HG03558 (cell line): ENCODE results near the gene TJP1.

ENCODE experiments used
- ATAC-seq: cut with Tn5 transposase; IDR thresholded peaks from one replicate; pipeline ENCODE4 v1.9.1; 2021; ENCODE audit warnings: moderate number of reproducible peaks; ENCODE audit not compliant: unreplicated experiment; ENCODE audit errors: extremely low read depth

The TJP1 gene

GRCh38 chr15:29822100-29822683 is at the start of gene TJP1:
TSS of gene TJP1 (minus strand) at chr15:29822468. CDS start at chr15:29822028, 440 bp downstream.
- ATAC-seq, result no peak

DNA sequence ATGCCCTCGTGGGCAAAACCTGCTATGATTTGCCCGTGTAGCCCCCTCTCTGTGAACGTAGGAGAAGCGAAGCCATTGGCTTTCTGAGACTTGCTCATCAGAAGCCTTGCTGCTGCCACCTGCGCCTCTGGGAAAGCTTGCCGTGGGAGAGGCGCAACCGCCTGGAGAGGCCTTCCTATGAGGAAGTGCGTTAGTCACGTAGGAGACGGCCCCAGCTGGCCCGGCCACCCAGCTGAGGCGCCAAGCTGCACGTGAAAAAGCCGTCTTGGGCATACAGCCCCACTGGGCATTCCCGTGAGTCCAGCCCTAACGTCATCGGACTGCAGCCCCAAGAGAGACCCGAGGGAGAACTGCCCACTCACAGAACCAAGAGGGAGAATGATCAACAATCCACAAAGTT is 49.1 kb upstream of the TJP1 start:
- no peak for ATAC-seq

DNA sequence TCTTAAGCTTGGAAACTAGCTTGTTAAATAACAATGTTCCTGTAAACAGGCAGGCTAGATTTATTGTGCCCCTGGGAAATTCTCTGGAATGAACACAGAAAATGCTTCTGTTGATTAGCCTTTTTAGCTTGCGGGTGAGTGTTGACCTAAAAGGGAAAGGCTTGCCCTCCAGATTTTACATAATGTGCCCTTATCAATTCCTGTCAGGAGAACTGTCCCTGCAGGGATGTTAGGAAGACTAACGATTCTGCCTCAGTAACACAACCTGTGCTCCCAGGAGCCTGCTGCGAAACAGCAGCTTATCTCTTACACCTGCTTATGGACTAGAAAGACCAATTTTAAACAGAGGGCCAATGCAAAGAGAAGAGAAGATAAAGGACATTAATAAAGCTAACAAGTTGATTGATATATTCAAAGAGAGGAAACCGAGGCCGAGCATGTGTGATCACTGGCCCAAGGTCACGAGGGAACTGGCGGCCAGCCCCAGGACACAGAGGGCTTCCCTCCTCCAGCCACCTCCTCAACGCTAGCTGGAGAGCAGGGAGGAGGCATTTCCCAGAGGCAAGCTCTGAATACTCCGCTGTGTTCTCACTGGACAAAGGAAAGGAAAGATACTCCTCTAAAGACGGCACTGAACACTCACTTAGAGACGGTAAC is 48.4 kb upstream of the TJP1 start:
- no peak for ATAC-seq

GRCh38 chr15:29867241-29868000 is 45.2 kb upstream of the TJP1 start:
- ATAC-seq, result no peak

DNA sequence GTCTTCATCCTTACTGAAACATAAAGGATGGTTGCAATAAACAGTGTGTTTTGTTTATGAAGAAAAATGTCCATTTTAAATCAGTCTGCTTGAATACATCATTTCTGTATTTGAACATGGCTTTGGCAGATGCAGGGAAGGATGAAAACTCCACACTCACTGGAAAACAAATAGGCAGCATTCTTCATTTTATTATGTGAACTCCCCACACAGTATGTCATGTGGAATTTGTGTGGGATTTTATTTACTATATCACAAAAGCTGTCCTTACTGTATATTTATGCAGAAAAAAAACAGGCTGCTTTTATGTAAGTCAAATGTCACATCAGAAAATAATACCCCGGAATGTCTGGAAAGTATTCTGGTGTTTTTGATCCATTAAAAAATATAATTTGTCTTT is 44.1 kb upstream of the TJP1 start:
- no peak for ATAC-seq

DNA sequence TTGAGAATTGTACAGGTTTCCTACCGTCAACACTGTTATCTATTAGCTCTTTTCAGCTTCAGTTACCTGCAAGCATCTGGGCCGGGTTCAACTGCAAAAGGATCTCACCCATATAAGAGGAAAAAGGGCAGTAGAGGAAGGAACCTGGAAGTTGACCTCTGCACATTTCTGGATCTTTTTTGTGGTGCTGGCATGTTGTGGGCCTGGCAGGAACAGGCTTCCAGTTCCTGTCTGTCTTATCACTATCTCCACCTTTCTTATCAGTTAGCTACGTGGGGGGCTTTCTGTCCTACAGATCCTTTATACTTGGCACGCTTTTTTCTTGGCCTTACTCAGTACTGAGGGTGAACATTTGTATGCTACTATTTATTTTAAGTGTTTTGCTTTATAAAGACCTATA is 42.2 kb upstream of the TJP1 start:
- ATAC-seq, result no peak

DNA sequence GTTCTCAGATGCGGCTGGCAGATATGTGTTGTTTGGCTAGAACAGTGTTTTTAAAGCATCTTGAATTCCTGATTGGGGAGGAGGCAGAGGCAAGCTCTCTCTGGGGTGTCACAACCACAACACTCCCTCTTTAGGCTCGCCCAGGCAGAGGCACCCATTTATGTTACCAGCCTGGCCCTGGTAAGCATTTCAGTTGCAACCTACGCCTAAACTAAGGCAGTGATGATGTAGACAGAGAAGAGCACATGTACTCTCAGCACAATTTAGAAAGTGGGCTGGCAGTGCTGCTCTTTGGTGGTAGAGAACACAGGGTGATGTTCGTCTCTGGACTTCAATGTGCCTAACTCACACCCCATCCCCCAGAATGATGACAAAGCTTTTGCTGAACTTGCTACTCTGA is 41.2 kb upstream of the TJP1 start:
- no peak for ATAC-seq

DNA sequence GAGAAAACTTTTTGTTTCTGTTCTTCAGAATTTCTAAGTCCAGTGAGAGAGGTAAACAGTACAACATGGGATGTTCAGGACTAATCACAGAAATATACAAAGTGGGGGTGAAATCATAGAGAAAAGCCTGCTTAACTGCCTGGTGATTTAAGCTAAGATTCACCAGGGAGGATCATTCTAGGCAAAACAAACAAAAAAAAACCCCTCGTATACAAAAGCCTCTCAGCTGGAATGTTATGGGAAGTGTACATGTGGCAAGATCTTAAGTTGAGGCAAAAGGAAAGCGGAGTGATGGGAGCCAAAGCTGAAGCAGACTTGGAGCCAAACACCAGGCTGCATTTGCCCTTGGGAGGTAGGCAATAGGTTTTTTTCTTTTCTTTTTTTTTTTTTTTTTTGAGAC is 40.0 kb upstream of the TJP1 start:
- ATAC-seq, result no peak

- no peak for ATAC-seq
Measured at GRCh38 chr15:29860872-29861271, 38.6 kb upstream of the TJP1 start.

DNA sequence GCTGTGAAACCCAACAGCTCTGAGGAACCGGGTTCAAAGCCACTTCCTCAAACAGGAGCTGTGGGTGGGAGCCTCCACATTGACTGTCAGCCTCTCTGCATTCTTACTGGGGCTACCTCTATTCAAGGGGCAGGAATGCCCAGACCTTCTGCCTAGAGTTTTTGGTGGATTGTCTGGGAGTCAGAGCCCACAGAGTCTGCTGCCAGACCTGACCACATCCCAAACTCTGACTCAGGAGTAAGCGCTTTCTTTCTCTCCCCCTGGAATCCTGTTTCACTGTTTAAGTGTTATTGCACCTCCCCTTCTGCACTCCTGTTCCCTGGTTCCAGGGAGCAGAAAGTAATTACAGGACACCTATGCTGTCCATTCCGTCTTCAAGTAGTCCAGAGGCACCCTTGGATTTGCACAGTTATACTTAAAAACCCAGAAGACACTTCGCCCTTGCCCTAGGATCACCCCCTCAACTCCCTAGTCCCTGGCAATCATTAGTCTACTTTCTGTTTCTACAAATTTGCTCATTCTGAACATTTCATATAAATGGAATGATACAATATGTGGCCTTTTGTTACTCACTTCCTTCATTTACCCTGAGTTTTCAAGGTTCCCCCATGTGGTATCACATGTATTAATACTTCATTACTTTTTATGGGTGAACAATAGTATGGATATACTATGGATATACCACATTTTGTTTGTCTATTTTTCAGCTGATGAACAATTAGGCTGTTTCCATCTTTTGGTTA is 37.9 kb upstream of the TJP1 start:
- no peak for ATAC-seq

- no peak for ATAC-seq
Measured at GRCh38 chr15:29859293-29859692, 37.0 kb upstream of the TJP1 start.

DNA sequence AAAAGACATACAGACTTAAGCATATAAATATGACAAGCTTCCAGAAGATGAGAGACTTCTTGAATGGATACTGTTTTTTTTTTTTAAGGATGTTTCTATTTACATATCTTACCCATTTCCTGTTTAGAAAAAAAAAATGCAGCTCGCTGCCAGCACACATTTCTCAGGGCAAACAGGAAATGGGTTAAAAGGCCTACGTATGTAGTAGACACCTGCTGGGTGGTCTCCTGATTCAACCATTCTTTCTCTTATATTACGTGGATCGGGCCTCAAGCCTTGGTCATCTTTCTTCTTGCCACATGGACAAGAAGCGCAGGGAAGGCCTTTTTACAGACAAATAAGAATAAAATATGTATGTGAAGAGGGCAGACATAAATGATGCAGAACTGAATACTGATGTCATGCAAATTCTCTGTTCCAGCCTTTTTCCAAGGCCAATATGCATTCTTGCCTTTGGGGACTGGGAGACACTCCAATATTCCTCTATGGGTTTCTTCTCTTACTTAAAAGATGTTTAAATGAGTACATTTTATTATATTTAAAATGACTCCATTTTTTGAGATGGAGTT is 35.0 kb upstream of the TJP1 start:
- no peak for ATAC-seq

- ATAC-seq, result no peak
Measured at GRCh38 chr15:29854413-29854812, 32.1 kb upstream of the TJP1 start.

DNA sequence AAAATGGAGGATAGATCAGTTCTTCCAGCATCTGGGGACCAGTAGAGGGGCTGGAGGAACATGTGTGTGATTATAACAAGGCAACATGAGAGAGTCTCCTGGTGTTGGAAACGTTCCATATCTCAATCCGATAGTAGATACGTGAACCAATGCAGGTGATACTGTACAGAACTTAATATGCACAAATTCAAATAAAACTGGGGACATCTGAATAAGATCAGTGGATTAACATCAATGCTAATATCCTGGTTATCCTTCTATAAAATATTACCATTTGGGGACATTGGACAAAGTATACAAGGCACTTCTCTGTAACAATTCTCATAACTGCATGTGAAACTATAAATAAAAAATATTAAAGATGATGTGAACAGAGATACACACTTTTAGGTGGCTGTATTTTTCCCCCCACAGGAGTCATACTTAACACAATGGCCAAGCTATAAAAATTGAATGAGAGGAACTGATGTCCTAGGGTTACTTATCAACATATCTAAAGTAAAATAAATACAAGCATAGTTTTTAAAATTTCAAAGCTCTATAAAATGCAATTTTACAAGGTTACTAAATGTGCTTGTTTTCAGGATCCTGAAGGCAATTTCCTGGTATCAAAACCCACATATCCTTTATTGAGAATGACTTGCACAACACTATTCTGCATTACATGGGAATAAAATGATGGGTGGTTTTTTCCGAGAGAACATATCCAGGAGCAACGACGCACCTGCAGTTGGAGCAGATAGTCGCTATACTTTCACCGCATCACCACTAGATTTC is 31.1 kb upstream of the TJP1 start:
- ATAC-seq, result no peak

DNA sequence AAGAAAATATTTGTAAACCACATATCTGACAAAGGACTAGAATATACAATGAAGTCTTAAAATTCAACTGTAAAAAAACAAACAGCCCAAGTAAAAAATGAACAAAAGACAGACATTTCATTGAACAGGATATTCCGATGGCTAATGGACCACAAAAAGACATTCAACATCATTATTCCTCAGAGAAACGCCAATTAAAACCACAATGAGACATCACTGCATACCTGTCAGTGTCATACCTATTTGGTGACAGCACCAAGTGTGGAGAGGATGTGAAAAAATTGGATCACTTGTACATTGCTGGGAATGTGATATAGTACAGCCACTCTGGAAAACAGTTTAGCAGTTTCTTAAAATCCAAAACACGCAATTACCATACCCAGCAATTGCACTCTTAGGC is 29.9 kb upstream of the TJP1 start:
- ATAC-seq, result no peak

GRCh38 chr15:29849716-29850115 is 27.4 kb upstream of the TJP1 start:
- no peak for ATAC-seq

GRCh38 chr15:29849218-29849617 is 26.9 kb upstream of the TJP1 start:
- ATAC-seq, result no peak

- no peak for ATAC-seq
Measured at GRCh38 chr15:29844290-29844903, 22.1 kb upstream of the TJP1 start.

DNA sequence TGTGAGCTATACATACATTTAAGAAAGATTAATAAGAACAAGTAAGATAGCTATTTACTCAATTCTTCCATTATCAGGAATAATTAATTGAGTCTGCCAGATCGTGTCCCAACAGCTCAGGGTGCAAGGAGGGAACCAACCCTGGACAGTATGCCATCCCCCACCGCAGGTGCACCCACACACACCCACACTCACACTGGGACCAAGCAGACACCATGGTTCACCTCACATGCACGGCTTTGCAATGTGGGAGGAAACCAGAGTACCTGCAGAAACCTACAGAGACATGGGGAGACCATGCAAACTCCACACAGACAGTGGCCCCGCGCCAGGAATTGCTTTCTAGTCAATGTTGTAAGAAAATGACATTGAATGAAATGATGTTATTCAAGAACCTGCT is 20.0 kb upstream of the TJP1 start:
- no peak for ATAC-seq
